ENCODE results near the gene DAB1.

DNA sequence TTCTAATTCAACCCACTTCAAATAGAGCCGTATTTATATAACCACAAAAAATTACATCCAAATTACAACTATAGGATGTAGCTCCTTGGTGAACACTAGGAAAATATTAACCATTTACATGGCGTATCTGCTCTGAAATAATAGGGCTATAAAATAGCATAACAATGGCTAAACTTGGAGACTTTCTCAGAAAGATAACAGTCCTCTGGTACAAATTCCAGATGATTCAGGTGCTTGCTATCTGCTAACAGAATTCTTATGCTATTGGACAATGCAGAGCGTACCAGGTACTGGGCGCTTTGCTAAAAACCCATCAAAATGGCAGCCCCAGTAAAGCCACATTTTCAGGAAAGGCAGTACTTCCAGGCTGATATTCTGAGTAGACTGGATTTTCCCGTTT, 248.4 kb downstream of the DAB1 start:
- TF ChIP-seq EZH2 (IDR thresholded peaks at IDR 0.05), result no peak
- TF ChIP-seq, protein P1, sequence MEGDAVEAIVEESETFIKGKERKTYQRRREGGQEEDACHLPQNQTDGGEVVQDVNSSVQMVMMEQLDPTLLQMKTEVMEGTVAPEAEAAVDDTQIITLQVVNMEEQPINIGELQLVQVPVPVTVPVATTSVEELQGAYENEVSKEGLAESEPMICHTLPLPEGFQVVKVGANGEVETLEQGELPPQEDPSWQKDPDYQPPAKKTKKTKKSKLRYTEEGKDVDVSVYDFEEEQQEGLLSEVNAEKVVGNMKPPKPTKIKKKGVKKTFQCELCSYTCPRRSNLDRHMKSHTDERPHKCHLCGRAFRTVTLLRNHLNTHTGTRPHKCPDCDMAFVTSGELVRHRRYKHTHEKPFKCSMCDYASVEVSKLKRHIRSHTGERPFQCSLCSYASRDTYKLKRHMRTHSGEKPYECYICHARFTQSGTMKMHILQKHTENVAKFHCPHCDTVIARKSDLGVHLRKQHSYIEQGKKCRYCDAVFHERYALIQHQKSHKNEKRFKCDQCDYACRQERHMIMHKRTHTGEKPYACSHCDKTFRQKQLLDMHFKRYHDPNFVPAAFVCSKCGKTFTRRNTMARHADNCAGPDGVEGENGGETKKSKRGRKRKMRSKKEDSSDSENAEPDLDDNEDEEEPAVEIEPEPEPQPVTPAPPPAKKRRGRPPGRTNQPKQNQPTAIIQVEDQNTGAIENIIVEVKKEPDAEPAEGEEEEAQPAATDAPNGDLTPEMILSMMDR (IDR thresholded peaks at IDR 0.05), result no peak

Data from neural progenitor cell (in vitro differentiated cells).